CD4-positive, alpha-beta T cell (primary cell): Measurements from ENCODE around the gene CAMK4. TPM values are rescaled to one million over a fixed set of nuclear protein-coding genes. Genes with fewer than 3 reads are reported as not detected.

Source experiments
- ATAC-seq: fragments of 200-7000 bp; cut with Tn5 transposase; one replicate; pipeline ENCODE4 v1.10.0; 2022; ENCODE audit warnings: mild to moderate bottlenecking; ENCODE audit not compliant: poor library complexity
- CTCF ChIA-PET: fragments of 350-600 bp; sonication (Branson Sonifier 250); formaldehyde crosslinking; loops from one replicate; lab custom pipeline; 2021; ENCODE audit warnings: antibody characterized with exemption, inconsistent platforms; lab: Charles Lee
- POLR2A ChIA-PET: fragments of 350-600 bp; sonication (Branson Sonifier 250); formaldehyde crosslinking; loops from one replicate; lab custom pipeline; 2021; ENCODE audit warnings: antibody characterized with exemption, inconsistent platforms; lab: Charles Lee
- DNase-seq, 14 experiments: peaks; one replicate each; pipeline ENCODE4 v3.0.0-alpha.2; 2013 to 2020; ENCODE audit warnings: mixed read lengths in 2 of 14
- H3K27ac ChIP-seq, 2 donors: one replicate each; pipeline versions ENCODE4 v1.5.1 to v1.7.0; 2013; ENCODE audit warnings: low read length in 2 of 2, low read depth in 1 of 2, mild to moderate bottlenecking in 1 of 2
- H3K27me3 ChIP-seq, 2 experiments: 1 replicate in 1 of 2; 2 replicates in 1 of 2; pipeline versions ENCODE4 v1.6.1 to v1.7.0; 2013; ENCODE audit warnings: low read length in 2 of 2, control low read depth in 1 of 2, mild to moderate bottlenecking in 1 of 2, moderate library complexity in 1 of 2; ENCODE audit not compliant: insufficient read depth in 2 of 2, control insufficient read depth in 1 of 2
- H3K36me3 ChIP-seq: one replicate; pipeline ENCODE4 v1.6.1; 2013; ENCODE audit warnings: low read length, control low read depth; ENCODE audit not compliant: insufficient read depth
- H3K4me1 ChIP-seq: one replicate; pipeline ENCODE4 v1.6.1; 2013; ENCODE audit warnings: low read length, control low read depth; ENCODE audit not compliant: insufficient read depth
- H3K4me3 ChIP-seq: one replicate; pipeline ENCODE4 v1.5.1; 2013; ENCODE audit warnings: mild to moderate bottlenecking, low read length, moderate library complexity
- H3K9me3 ChIP-seq, 2 experiments: 1 replicate in 1 of 2; 2 replicates in 1 of 2; pipeline versions ENCODE4 v1.6.1 to v1.7.0; 2013; ENCODE audit warnings: low read length in 2 of 2, mild to moderate bottlenecking in 2 of 2, control low read depth in 1 of 2, moderate library complexity in 1 of 2; ENCODE audit not compliant: control insufficient read depth in 1 of 2, insufficient read depth in 1 of 2
- H3K27ac Mint-ChIP-seq: one replicate; pipeline ENCODE4 v1.8.0; 2020; ENCODE audit warnings: mixed read lengths
- H3K27me3 Mint-ChIP-seq: one replicate; pipeline ENCODE4 v1.8.0; 2021; ENCODE audit warnings: mixed read lengths
- H3K36me3 Mint-ChIP-seq: one replicate; pipeline ENCODE4 v1.8.0; 2021; ENCODE audit warnings: low read depth, mixed read lengths
- H3K4me1 Mint-ChIP-seq: one replicate; pipeline ENCODE4 v1.8.0; 2021; ENCODE audit warnings: low read depth, mixed read lengths
- H3K4me3 Mint-ChIP-seq: one replicate; pipeline ENCODE4 v1.8.0; 2020; ENCODE audit warnings: mild to moderate bottlenecking, mixed read lengths
- H3K9me3 Mint-ChIP-seq: one replicate; pipeline ENCODE4 v1.8.0; 2020; ENCODE audit warnings: mixed read lengths
- intact Hi-C, 2 experiments: fragments of 100-400 bp; cut with DNase I in 1 of 2; cut with micrococcal nuclease in 1 of 2; formaldehyde crosslinking; loops; one replicate each; pipeline versions ENCODE4 v1.15.1 to v1.9.0; 2023 to 2025; cut with DNase I, micrococcal nuclease
- total RNA-seq, 174 experiments: library from RNA in 2 of 174; stranded (reverse) in 2 of 174; gene quantifications; one replicate each; pipeline ENCODE4 v1.2.3 and lab custom pipeline; 2021 to 2026
- TF ChIP-seq, protein P1 (sequence below): fragments of 200-600 bp; IDR thresholded peaks from one replicate; pipeline ENCODE4 v1.8.0; 2022; ENCODE audit warnings: antibody characterized with exemption, mild to moderate bottlenecking

Gene CAMK4
- total RNA-seq, 2 experiments from 2014 or later: 202 to 225 TPM

DNA sequence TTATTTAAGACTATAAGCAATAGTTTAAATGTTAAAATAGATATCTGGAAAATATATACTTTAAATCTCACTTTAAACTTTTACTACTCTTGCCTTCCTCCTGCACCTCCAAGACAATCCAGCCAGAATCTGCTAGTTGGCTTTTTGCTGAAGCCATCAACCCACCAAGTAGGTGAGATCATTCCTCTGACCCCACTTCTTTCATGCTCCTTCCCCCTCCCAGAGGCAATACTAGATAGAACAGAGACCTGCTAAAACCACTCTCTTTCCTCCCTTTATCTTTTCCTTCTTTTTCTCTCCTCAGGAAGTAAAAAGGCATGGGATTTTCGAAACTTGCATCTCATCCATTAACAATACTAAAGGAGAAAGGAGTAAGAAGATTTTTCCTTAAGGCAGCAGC is 30.1 kb upstream of the CAMK4 start:
- H3K27ac ChIP-seq: no peak overlapping the region
- Mint-ChIP-seq H3K36me3 (no peaks in the 10 kb centered on the region), H3K4me3 (no peak overlapping the region), H3K4me1 (no peaks in the 10 kb centered on the region), H3K9me3 (no peaks in the 10 kb centered on the region), H3K27me3 (peaks cover 6% of the 10 kb centered on the region), H3K27ac (no peak overlapping the region)
- DNase-seq: no peak
- H3K4me1 ChIP-seq: no peaks in the 10 kb centered on the region
- POLR2A ChIA-PET: interaction anchor here (0.6 kb wide), 1 partner anchor 258 kb away, joined by 3 read pairs; no protein-coding TSS in a partner anchor
- H3K27me3 ChIP-seq: peaks cover 0 to 8% of the 10 kb centered on the region in 2 experiments
- CTCF ChIA-PET: no interaction called here
- no peaks in the 10 kb centered on the region for H3K9me3 ChIP-seq
- no peak for ATAC-seq
- intact Hi-C loops: no loop called here
- no peaks in the 10 kb centered on the region for H3K36me3 ChIP-seq
- TF ChIP-seq, protein P1, sequence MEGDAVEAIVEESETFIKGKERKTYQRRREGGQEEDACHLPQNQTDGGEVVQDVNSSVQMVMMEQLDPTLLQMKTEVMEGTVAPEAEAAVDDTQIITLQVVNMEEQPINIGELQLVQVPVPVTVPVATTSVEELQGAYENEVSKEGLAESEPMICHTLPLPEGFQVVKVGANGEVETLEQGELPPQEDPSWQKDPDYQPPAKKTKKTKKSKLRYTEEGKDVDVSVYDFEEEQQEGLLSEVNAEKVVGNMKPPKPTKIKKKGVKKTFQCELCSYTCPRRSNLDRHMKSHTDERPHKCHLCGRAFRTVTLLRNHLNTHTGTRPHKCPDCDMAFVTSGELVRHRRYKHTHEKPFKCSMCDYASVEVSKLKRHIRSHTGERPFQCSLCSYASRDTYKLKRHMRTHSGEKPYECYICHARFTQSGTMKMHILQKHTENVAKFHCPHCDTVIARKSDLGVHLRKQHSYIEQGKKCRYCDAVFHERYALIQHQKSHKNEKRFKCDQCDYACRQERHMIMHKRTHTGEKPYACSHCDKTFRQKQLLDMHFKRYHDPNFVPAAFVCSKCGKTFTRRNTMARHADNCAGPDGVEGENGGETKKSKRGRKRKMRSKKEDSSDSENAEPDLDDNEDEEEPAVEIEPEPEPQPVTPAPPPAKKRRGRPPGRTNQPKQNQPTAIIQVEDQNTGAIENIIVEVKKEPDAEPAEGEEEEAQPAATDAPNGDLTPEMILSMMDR: no peak
- no peak overlapping the region for H3K4me3 ChIP-seq

DNA sequence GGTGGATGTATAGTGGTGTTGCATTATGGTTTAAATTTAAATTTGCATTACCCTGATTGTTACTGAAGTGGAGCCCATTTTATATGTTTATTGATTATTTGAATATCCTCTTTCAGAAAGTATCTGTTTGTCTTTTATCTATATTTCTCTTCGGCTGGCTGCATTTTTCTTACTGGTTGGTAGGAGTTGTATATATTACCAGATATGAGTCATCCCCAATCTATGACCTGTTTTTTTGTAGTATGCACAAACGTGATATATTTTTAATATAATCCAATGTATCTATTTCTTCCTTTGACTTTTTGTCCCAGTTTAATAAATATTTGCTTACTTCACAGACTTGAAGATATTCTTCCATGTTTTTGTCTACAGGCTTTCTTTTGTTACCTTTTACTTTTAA is 29.3 kb upstream of the CAMK4 start:
- Mint-ChIP-seq H3K4me1 (no peaks in the 10 kb centered on the region), H3K27ac (no peak overlapping the region), H3K9me3 (no peaks in the 10 kb centered on the region), H3K27me3 (peaks cover 6% of the 10 kb centered on the region), H3K4me3 (no peak overlapping the region), H3K36me3 (no peaks in the 10 kb centered on the region)
- TF ChIP-seq, protein P1: no peak
- Histone ChIP-seq H3K9me3 (no peaks in the 10 kb centered on the region), H3K27me3 (peaks cover 0 to 8% of the 10 kb centered on the region in 2 experiments), H3K4me3 (no peak overlapping the region), H3K4me1 (no peaks in the 10 kb centered on the region), H3K36me3 (no peaks in the 10 kb centered on the region), H3K27ac (no peak overlapping the region)
- ChIA-PET CTCF (interaction anchor here (0.6 kb wide), 1 partner anchor 79 kb away, joined by 3 read pairs; no protein-coding TSS in a partner anchor), POLR2A (no interaction called here)
- DNase-seq: no peak
- ATAC-seq: no peak
- intact Hi-C loops: no loop called here

DNA sequence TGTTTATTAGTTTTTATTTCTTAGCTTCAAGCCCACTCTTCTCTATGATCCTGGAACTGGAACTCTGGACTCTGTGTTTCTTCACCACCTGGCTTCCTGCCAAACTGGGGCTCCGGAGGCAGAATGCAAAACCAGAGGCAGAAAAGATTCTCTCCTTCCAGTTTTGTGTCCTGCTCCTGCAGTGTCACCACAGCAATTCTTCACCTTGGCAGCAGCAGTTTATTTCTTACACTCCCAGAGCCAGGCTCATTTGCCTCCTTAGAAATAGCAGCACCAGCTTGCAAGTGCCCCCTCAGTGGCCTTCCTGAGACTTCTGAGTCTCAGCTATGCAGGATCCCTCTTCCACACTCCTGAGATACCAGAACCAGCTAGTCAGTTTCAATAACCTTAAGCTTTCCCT is 26.7 kb upstream of the CAMK4 start:
- Mint-ChIP-seq H3K36me3 (no peaks in the 10 kb centered on the region), H3K4me1 (no peaks in the 10 kb centered on the region), H3K4me3 (no peak overlapping the region), H3K27ac (no peak overlapping the region), H3K27me3 (peaks cover 6% of the 10 kb centered on the region), H3K9me3 (no peaks in the 10 kb centered on the region)
- POLR2A ChIA-PET: interaction anchor here (0.6 kb wide), 1 partner anchor 1848 kb away, joined by 3 read pairs; no protein-coding TSS in a partner anchor
- Histone ChIP-seq H3K4me1 (no peaks in the 10 kb centered on the region), H3K27me3 (peaks cover 0 to 8% of the 10 kb centered on the region in 2 experiments), H3K27ac (no peak overlapping the region), H3K4me3 (no peak overlapping the region), H3K9me3 (no peaks in the 10 kb centered on the region), H3K36me3 (no peaks in the 10 kb centered on the region)
- ATAC-seq (no peak), DNase-seq (no peak)
- intact Hi-C loops: no loop called here
- CTCF ChIA-PET: no interaction called here
- TF ChIP-seq, protein P1: no peak
